ENCODE measurements around the gene EPSTI1.
A peak's percentile ranks its signal among the peaks of the same experiment; 100 is the strongest.
"Not testable (repeated sequence)": the region's sequence is repeated elsewhere in the genome, so short reads cannot be mapped to it uniquely, and the experiment has no call there.

The EPSTI1 gene

DNA sequence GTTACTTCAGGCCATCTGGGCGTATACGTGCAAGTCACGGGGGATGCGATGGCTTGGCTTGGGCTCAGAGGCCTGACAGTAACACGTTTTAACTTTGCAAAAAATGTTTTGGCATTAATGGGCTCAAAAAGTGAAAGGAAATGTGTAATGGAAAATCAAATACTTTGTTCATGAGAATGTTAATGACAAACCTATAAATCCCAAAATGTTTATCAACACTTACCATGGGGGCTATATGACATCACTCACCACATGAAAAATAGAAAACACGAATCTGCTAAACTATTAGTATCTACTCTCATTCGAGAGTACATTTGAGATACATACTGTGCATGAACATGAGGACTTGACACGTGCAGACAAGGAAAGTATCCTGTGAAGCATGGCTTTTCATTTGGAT lies 119.0 kb downstream of the EPSTI1 start:
- H3K4me3 ChIP-seq (ENCODE audit: low read length), result no peak overlapping the region
- DNase-seq (ENCODE audit: low read depth), result peak; percentile 13
- TF ChIP-seq, protein P1, sequence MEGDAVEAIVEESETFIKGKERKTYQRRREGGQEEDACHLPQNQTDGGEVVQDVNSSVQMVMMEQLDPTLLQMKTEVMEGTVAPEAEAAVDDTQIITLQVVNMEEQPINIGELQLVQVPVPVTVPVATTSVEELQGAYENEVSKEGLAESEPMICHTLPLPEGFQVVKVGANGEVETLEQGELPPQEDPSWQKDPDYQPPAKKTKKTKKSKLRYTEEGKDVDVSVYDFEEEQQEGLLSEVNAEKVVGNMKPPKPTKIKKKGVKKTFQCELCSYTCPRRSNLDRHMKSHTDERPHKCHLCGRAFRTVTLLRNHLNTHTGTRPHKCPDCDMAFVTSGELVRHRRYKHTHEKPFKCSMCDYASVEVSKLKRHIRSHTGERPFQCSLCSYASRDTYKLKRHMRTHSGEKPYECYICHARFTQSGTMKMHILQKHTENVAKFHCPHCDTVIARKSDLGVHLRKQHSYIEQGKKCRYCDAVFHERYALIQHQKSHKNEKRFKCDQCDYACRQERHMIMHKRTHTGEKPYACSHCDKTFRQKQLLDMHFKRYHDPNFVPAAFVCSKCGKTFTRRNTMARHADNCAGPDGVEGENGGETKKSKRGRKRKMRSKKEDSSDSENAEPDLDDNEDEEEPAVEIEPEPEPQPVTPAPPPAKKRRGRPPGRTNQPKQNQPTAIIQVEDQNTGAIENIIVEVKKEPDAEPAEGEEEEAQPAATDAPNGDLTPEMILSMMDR (conservative IDR thresholded peaks at IDR 0.05; ENCODE audit: low read length), result no peak

DNA sequence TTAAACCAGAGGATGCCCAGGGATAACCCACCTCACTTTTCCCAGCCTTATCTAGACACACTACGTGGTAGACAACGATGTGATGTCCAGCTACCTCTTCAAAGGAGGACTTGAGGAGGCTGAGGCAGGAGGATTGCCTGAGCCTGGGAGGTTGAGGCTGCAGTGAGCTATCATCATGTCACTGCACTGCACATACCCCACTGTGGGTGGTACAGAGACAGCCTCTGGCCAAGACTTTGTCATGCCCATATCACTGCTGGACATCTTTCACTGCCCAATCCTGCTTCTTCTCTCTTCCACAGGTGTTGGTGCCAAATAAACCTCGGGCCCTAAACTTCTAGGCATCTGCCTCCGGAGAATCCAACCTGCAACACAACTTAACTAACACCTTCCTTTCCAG lies 124.8 kb downstream of the EPSTI1 start:
- TF ChIP-seq, protein P1 (conservative IDR thresholded peaks at IDR 0.05; ENCODE audit: low read length), result no peak
- no peak for DNase-seq (ENCODE audit: low read depth)
- no peak overlapping the region for H3K4me3 ChIP-seq (ENCODE audit: low read length)

- no peak overlapping the region for H3K4me3 ChIP-seq (ENCODE audit: low read length)
- TF ChIP-seq, protein P1 (conservative IDR thresholded peaks at IDR 0.05; ENCODE audit: low read length), result no peak
Observed at GRCh38 chr13:42865768-42866102, 126.3 kb downstream of the EPSTI1 start.

GRCh38 chr13:42864952-42865767 lies 126.9 kb downstream of the EPSTI1 start:
- TF ChIP-seq, protein P1 (conservative IDR thresholded peaks at IDR 0.05; ENCODE audit: low read length), result no peak
- no peak overlapping the region for H3K4me3 ChIP-seq (ENCODE audit: low read length)
- no peak for DNase-seq (ENCODE audit: low read depth)

More at GRCh38 chr13:42865768-42866102, 126.3 kb downstream of the EPSTI1 start:
- DNase-seq (ENCODE audit: low read depth), result no peak

DNA sequence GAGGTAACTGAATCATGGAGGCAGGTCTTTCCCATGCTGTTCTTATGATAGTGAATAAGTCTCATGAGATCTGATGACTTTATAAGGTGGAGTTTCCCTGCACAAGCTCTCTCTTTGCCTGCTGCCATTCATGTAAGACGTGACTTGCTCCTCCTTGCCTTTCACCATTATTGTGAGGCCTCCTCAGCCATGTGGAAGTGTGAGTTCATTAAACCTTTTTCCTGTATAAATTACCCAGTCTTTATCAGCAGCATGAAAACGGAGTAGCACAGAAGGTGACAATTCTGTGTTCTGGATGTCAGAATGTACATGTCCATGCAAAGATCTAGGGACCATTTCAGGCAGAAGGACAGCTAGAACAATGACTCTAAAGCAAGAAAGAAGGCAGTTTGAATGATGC lies 129.7 kb downstream of the EPSTI1 start:
- H3K4me3 ChIP-seq (ENCODE audit: low read length); DNase-seq (ENCODE audit: low read depth): not testable (repeated sequence)

DNA sequence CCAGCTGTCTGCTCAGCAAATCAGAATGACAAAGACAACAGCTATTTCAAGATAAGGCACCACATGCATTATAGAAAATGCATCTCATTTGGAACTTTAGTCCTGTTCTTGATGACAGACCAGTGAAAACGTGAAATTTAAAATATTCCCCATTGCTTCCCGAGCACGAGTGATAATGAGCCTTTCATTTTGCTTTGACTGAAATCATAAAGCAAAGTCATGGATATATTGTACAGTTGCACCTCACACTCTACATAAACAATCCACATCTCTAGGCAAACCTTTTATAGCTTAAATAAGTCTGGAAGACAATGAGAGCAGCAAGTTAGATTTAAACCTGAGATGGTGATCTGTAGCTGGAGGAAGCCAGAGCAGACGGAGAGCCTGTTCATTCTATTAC lies 131.6 kb downstream of the EPSTI1 start:
- TF ChIP-seq, protein P1 (conservative IDR thresholded peaks at IDR 0.05; ENCODE audit: low read length), result no peak
- no peak overlapping the region for H3K4me3 ChIP-seq (ENCODE audit: low read length)
- no peak for DNase-seq (ENCODE audit: low read depth)

DNA sequence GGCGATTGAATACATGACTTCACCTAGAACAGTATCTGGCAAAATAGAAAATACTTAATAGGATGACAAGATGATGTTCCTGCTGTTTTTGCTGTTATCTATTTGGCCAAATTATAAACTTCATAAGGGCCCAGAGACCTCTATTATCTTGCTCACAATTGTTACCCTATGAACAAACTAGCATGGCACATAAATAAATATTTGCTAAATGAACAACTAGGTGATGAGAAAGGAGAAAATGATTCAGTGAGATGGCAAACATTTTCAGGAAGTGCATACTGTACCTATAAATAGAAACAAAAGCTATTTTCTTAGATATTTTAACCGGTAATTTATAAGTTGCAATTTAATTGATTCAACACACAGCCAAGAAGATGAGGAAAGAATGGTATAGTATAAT lies 132.3 kb downstream of the EPSTI1 start:
- no peak overlapping the region for H3K4me3 ChIP-seq (ENCODE audit: low read length)
- TF ChIP-seq, protein P1 (conservative IDR thresholded peaks at IDR 0.05; ENCODE audit: low read length), result no peak
- no peak for DNase-seq (ENCODE audit: low read depth)
